WTC11 (cell line): Measurements from ENCODE around the gene RND2.

ENCODE experiments used
- RELA ChIP-seq: sonication (generic); formaldehyde crosslinking; IDR thresholded peaks from 2 replicates; pipeline ENCODE4 v1.8.1; 2022; ENCODE audit warnings: missing genetic modification reagents, mild to moderate bottlenecking, borderline replicate concordance
- TF ChIP-seq, protein P1 (sequence below): fragments of 200-600 bp; IDR thresholded peaks from 2 replicates; pipeline ENCODE4 v1.8.0; 2022; ENCODE audit warnings: antibody characterized with exemption
- TF ChIP-seq, protein P2 (sequence below): sonication (generic); formaldehyde crosslinking; IDR thresholded peaks from 2 replicates; pipeline ENCODE4 v1.8.0; 2022; ENCODE audit warnings: missing genetic modification reagents

DNA sequence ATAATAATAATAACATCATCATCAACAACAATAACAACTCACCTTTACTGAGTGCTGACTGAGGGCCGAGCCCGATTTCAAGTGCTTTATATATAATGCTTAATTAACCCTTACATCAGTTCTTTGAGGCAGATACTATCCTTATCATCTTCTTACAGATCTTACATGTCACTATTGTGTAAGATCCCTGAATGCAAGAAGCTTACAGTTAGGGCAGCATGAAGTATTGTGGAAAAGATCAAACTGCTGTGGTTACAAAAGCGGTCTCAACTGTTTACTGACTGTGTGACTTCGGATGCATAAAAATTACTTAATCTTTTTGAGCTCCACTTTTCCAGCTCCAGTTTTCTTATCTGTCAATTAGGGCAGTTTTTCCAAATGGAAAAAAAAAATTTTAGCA is 6.1 kb upstream of the RND2 start:
- TF ChIP-seq, protein P1, sequence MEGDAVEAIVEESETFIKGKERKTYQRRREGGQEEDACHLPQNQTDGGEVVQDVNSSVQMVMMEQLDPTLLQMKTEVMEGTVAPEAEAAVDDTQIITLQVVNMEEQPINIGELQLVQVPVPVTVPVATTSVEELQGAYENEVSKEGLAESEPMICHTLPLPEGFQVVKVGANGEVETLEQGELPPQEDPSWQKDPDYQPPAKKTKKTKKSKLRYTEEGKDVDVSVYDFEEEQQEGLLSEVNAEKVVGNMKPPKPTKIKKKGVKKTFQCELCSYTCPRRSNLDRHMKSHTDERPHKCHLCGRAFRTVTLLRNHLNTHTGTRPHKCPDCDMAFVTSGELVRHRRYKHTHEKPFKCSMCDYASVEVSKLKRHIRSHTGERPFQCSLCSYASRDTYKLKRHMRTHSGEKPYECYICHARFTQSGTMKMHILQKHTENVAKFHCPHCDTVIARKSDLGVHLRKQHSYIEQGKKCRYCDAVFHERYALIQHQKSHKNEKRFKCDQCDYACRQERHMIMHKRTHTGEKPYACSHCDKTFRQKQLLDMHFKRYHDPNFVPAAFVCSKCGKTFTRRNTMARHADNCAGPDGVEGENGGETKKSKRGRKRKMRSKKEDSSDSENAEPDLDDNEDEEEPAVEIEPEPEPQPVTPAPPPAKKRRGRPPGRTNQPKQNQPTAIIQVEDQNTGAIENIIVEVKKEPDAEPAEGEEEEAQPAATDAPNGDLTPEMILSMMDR: no peak
- TF ChIP-seq, protein P2, sequence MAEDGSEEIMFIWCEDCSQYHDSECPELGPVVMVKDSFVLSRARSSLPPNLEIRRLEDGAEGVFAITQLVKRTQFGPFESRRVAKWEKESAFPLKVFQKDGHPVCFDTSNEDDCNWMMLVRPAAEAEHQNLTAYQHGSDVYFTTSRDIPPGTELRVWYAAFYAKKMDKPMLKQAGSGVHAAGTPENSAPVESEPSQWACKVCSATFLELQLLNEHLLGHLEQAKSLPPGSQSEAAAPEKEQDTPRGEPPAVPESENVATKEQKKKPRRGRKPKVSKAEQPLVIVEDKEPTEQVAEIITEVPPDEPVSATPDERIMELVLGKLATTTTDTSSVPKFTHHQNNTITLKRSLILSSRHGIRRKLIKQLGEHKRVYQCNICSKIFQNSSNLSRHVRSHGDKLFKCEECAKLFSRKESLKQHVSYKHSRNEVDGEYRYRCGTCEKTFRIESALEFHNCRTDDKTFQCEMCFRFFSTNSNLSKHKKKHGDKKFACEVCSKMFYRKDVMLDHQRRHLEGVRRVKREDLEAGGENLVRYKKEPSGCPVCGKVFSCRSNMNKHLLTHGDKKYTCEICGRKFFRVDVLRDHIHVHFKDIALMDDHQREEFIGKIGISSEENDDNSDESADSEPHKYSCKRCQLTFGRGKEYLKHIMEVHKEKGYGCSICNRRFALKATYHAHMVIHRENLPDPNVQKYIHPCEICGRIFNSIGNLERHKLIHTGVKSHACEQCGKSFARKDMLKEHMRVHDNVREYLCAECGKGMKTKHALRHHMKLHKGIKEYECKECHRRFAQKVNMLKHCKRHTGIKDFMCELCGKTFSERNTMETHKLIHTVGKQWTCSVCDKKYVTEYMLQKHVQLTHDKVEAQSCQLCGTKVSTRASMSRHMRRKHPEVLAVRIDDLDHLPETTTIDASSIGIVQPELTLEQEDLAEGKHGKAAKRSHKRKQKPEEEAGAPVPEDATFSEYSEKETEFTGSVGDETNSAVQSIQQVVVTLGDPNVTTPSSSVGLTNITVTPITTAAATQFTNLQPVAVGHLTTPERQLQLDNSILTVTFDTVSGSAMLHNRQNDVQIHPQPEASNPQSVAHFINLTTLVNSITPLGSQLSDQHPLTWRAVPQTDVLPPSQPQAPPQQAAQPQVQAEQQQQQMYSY (CRISPR knock-in tag): no peak
- TF ChIP-seq RELA (CRISPR knock-in tag): no peak
